ENCODE data around the gene NMT1.

GRCh38 chr17:45108051-45108450 lies 46.9 kb downstream of the NMT1 start:
- TF ChIP-seq POLR2AphosphoS5 (IDR thresholded peaks at IDR 0.05; ENCODE audit: borderline replicate concordance, low read depth, low read length), result no peak
- TF ChIP-seq EZH2 (IDR thresholded peaks at IDR 0.05), result no peak
- TF ChIP-seq FOXP2 (optimal IDR thresholded peaks at IDR 0.05; ENCODE audit: control extremely low read depth, extremely low read length, insufficient read depth), result no peak
